NCI-H1092 (cell line): ENCODE measurements around the gene PVALEF.
A peak's percentile ranks its signal among the peaks of the same experiment; 100 is the strongest.
"Not testable (repeated sequence)": the region's sequence is repeated elsewhere in the genome, so short reads cannot be mapped to it uniquely, and the experiment has no call there.

Experiments
- DNase-seq: peaks from one replicate; lab custom pipeline; 2025; lab: John Stamatoyannopoulos, UW

The PVALEF gene

DNA sequence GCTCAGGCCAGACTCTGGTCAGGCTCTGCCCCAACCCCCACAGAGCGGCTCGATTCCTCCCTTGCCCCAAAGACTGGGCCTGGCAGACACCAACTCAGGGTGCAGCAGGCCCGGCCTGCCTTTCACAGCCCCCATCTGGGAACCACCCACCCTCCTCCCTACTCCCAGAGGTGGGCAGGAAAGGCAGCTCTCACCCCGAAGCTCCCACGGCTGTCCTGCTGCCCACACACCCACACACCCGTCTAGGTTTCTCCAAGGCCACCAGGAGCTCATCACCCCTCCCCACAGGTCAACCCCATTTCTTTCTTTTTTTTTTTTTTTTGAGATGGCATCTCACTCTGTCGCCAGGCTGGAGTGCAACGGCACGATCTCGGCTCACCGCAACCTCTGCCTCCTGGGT lies 53.7 kb downstream of the PVALEF start:
- no peak for DNase-seq

DNA sequence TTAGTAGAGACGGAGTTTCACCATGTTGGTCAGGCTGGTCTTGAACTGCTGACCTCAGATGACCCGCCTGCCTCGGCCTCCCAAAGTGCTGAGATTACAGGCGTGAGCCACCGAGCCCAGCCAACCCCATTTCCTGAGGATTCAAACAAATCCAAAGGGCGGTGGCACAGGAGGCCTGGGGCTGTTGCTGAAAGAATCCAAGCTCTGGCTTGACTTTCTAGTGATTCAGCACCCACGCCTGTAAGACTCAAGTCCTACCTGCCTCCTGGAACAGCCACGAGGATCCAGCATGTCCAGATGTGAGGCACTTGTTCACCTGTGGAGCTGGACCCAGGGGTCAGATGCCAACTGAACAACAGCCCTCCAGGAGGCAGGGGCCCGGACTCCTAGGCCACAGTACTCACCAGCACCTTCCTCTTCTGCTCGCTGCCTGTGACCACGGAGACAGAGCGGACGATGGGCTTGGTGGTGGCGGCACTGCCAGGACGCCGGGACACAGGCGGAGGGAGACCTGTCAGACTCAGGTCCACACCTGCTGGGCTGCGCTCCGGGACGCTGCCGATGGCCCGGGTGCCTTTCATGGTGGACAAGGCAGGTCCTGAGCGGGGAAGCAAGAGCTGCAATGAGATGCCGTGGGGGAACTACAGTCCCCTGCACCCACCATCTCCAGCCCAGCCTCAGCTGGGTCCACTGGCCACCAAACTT lies 54.3 kb downstream of the PVALEF start:
- DNase-seq, result no peak

GRCh38 chr17:81221371-81221841 lies 56.1 kb downstream of the PVALEF start:
- no peak for DNase-seq

DNA sequence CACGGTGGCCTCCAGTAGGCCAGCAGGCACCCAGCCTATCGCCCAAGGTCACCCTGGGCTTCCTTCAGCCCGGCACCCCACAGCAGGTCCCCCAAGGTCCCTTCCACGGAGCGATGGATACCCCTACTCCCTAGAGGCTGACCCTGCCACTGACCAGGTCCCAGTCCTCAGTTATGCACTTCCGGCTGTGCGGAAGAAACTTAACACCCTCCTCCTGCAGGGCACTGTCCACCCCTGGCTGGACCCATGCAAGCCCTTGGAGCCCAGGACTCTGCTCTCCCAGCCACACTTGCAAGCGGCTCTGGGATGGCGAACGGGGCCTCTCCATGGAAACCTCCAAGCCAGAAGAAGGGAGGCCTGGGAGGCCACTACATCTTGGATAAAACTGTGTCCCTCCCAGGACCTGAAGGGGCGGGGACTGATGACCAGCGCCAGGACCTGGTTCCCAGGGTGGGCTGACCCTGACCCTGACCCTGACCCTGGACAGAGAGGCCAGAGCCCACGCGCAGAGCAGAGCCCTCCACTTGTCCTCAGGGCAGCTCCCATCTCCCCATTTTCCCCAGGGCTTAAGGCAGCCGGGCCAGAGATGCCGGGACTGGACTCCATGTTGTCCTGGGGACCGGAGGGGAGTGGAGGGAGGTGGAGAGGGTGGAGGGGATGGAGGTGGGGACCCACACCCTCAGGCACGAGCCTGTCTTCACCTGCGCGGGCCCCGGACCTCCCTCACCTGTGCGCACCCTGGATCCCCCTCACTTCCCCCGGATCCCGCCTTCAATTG lies 56.7 kb downstream of the PVALEF start:
- no peak for DNase-seq

- no peak for DNase-seq
Measured at GRCh38 chr17:81222620-81222905, 57.3 kb downstream of the PVALEF start.

DNA sequence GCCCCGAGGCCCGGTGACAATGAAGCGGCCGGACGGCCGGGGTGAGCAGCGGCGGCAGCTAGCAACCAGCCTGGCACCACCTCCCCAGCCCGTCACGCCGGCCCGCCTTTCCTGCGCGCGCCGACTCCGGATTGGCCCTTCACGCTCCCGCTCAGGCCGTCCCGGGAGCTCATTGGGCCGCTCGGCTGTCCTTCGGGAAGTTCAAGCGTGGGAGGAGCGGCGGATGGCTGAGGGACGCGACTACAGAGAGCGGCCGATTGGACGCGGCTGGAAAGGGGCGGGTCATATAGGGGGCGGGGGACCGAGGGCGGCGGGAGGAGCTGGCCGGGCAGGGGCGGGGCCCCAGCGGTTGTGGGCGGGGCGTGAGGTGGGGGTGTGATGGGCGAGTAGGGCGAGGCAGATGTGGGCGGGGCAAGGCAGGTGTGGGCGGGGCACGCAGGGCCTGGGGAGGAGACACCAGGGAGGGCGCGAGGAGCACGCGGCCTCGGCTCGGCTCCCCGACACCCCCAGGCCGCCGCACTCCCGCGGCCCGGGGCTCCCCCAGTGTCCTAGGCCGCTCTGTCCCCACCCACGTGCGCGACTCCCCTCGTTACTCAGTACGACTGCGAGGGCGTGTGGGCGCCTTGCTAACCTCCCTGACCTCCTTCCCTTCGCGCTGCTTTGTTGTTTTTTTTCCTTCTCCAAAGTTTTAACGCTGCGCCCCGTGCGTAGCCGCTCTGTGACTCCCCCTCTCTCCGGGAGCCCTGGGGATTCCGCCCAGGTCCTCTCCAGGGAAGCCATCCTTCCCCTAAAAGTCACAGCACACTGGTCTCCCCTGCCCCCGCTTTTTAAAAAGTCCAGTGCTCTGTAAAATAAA lies 57.8 kb downstream of the PVALEF start, which contains the start of gene CEP131:
TSS of gene CEP131 (minus strand) at position 60 of the 856 bp plus-strand sequence. CDS start 2,909 bp downstream, outside the sequence.
- peak; percentile 97 for DNase-seq

- DNase-seq, result no peak
Measured at GRCh38 chr17:81223762-81224130, 58.4 kb downstream of the PVALEF start.

GRCh38 chr17:81227630-81228029 lies 62.3 kb downstream of the PVALEF start:
- DNase-seq, result not testable (repeated sequence)

GRCh38 chr17:81228420-81228819 lies 63.1 kb downstream of the PVALEF start:
- DNase-seq, result no peak

- no peak for DNase-seq
Measured at GRCh38 chr17:81228834-81229665, 63.7 kb downstream of the PVALEF start.

- DNase-seq, result no peak
Measured at GRCh38 chr17:81229666-81229920, 64.3 kb downstream of the PVALEF start.

DNA sequence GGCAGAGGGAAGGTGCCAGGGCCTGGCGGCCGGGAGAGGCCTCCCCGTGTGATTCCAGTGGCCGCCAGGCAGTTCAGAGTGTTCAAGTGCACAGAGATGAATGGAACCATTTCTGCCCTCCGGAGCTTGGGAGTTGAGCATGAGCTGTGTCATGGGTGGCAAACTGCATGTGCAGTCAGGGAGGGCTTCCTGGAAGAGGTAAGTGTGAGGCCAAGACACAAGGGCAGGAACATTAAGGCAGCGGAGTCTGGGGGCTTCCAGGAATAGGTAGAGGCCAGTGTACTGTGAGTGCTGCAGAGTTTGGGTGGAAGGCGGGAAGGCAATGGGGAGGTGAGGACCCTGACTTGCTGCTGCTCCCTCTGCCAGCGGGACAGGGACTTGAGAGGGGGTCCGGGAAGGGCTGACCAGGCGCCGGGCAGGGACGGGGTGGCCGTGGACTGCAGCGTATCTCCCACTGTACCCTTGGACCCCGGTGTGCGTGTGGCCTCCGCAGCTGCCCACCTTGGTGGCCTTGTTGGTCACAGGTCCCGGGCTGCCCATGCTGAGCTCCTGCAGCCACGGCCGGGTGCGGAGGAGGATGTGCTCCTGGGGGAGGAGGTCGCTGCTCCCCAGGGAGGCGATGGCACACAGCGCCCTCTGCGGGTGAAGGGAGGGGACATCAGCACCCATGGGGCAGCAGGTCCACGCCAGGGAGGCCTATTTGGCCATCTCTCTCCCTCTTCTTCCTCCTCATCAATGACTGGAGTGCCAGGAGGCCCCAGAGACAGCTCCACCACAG lies 64.9 kb downstream of the PVALEF start:
- DNase-seq, result no peak

GRCh38 chr17:81231121-81231645 lies 65.9 kb downstream of the PVALEF start:
- DNase-seq, result no peak

DNA sequence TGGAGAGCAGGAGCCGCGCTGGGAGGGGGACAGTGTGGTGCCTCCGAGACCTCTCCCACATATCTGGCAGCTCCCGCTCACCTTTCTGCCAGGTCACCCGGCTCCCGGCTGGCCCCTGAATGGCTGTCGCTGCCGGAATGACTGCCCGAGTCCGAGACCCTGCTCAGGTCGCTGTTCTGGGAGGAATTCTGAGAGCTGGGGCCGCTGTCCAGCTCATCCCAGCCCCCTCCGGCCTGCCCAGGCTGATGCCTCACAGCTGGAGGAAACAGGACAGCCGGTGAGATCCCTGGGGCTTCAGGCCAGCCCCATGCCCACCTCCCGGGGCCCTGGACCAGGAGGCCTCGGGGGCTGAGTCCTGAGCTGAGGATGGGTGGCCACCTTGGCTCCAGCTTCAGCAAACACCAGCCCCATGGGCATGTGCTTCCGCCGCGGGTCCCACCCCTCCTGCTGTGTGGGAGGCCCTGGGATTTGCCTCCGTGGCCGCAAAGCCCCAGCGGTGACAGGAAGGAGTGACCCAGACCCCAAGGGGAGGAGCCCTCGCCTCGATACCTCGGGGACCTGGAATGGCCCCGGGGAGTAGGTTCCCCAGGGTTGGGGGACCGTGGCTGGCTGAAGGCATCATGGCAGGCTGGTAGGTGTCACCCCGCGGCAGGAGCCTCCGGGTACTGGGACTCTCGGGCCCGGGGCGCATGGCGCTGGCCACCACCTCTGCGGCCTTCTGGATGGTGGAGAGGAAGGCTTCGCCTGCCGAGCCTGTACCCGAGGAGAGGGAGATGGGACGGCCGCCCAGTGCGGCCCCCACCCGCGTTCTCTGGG lies 66.7 kb downstream of the PVALEF start:
- no peak for DNase-seq
